CD14-positive monocyte (primary cell): Measurements from ENCODE around the gene ANTXR2. TPM values are rescaled to one million over a fixed set of nuclear protein-coding genes. Genes with fewer than 3 reads are reported as not detected.

Experiments
- DNase-seq, 3 donors: peaks; one replicate each; pipeline ENCODE4 v3.0.0-alpha.2; 2011 to 2022
- H2AFZ ChIP-seq: 2 replicates; pipeline ENCODE4 v1.6.0; 2012; ENCODE audit warnings: mild to moderate bottlenecking, low read depth, low read length, inconsistent platforms; ENCODE audit not compliant: insufficient read depth, poor library complexity, severe bottlenecking
- H3K27ac ChIP-seq, 2 donors: 1 replicate in 1 of 2; 2 replicates in 1 of 2; pipeline ENCODE4 v1.5.1; 2012 to 2013; ENCODE audit warnings: low read length in 2 of 2, control low read depth in 1 of 2, inconsistent platforms in 1 of 2, low read depth in 1 of 2, mild to moderate bottlenecking in 1 of 2
- H3K27me3 ChIP-seq, 2 donors: one replicate each; pipeline versions ENCODE4 v1.6.0 to v1.6.1; 2011 to 2013; ENCODE audit warnings: low read length in 2 of 2; ENCODE audit not compliant: control insufficient read depth in 2 of 2, insufficient read depth in 2 of 2
- H3K36me3 ChIP-seq, 2 donors: replicated peaks in 1 of 2; 1 replicate in 1 of 2; 2 replicates in 1 of 2; pipeline versions ENCODE4 v1.5.1 to v1.6.1; 2012 to 2013; ENCODE audit warnings: low read length in 2 of 2, control low read depth in 1 of 2, inconsistent platforms in 1 of 2, mild to moderate bottlenecking in 1 of 2; ENCODE audit not compliant: insufficient read depth in 2 of 2, control insufficient read depth in 1 of 2
- H3K4me1 ChIP-seq, 2 donors: 1 replicate in 1 of 2; 2 replicates in 1 of 2; pipeline versions ENCODE4 v1.5.1 to v1.6.1; 2012 to 2013; ENCODE audit warnings: low read length in 2 of 2, control low read depth in 1 of 2, inconsistent platforms in 1 of 2, mild to moderate bottlenecking in 1 of 2, moderate library complexity in 1 of 2; ENCODE audit not compliant: insufficient read depth in 2 of 2, control insufficient read depth in 1 of 2
- H3K4me2 ChIP-seq: replicated peaks from 2 replicates; pipeline ENCODE3; 2012; ENCODE audit warnings: low read length, moderate library complexity, mild to moderate bottlenecking; ENCODE audit not compliant: poor library complexity, severe bottlenecking; ENCODE audit errors: extremely low read depth
- H3K4me3 ChIP-seq, 3 experiments: fragments of 200-600 bp in 1 of 3; sonication (generic) in 1 of 3; replicated peaks in 1 of 3; 1 replicate in 2 of 3; 2 replicates in 1 of 3; pipeline ENCODE4 v1.5.1; 2011 to 2013; ENCODE audit warnings: low read length in 3 of 3, mild to moderate bottlenecking in 3 of 3, control low read depth in 2 of 3, low read depth in 2 of 3, inconsistent platforms in 1 of 3, moderate library complexity in 1 of 3
- H3K79me2 ChIP-seq: 2 replicates; pipeline ENCODE4 v1.6.0; 2012; ENCODE audit warnings: mild to moderate bottlenecking, control low read depth, inconsistent platforms, low read length, moderate library complexity; ENCODE audit not compliant: insufficient read depth
- H3K9ac ChIP-seq: 2 replicates; pipeline ENCODE4 v1.6.0; 2017; ENCODE audit warnings: low read length, mild to moderate bottlenecking; ENCODE audit not compliant: insufficient read depth, poor library complexity, severe bottlenecking
- H3K9me3 ChIP-seq, 2 donors: replicated peaks in 1 of 2; 1 replicate in 1 of 2; 2 replicates in 1 of 2; pipeline versions ENCODE4 v1.5.1 to v1.6.1; 2012 to 2013; ENCODE audit warnings: low read length in 2 of 2, control low read depth in 1 of 2; ENCODE audit not compliant: control insufficient read depth in 1 of 2, insufficient read depth in 1 of 2
- H4K20me1 ChIP-seq: 2 replicates; pipeline ENCODE4 v1.6.0; 2012; ENCODE audit warnings: mild to moderate bottlenecking, low read length, control low read depth, moderate library complexity; ENCODE audit not compliant: insufficient read depth
- H3K27ac Mint-ChIP-seq, 7 donors: one replicate each; pipeline ENCODE4 v1.8.0; 2020; ENCODE audit warnings: mild to moderate bottlenecking in 7 of 7, mixed read lengths in 7 of 7, moderate library complexity in 6 of 7, inconsistent platforms in 2 of 7
- H3K27me3 Mint-ChIP-seq, 3 donors: one replicate each; pipeline ENCODE4 v1.8.0; 2021 to 2022; ENCODE audit warnings: low read depth in 3 of 3, mild to moderate bottlenecking in 3 of 3, mixed read lengths in 3 of 3, moderate library complexity in 3 of 3, inconsistent platforms in 1 of 3
- H3K36me3 Mint-ChIP-seq, 2 donors: one replicate each; pipeline ENCODE4 v1.8.0; 2020; ENCODE audit warnings: mixed read lengths in 2 of 2, inconsistent platforms in 1 of 2, mild to moderate bottlenecking in 1 of 2
- H3K4me1 Mint-ChIP-seq: one replicate; pipeline ENCODE4 v1.8.0; 2020; ENCODE audit warnings: mild to moderate bottlenecking, mixed read lengths
- H3K4me3 Mint-ChIP-seq, 2 donors: one replicate each; pipeline ENCODE4 v1.8.0; 2020; ENCODE audit warnings: mild to moderate bottlenecking in 2 of 2, mixed read lengths in 2 of 2, moderate library complexity in 1 of 2
- H3K9me3 Mint-ChIP-seq, 7 donors: one replicate each; pipeline ENCODE4 v1.8.0; 2020 to 2022; ENCODE audit warnings: mixed read lengths in 7 of 7, mild to moderate bottlenecking in 6 of 7, moderate library complexity in 6 of 7, inconsistent platforms in 2 of 7
- CTCF ChIP-seq: fragments of 200-600 bp; IDR thresholded peaks from one replicate; pipeline ENCODE4 v1.8.0; 2022; ENCODE audit warnings: antibody characterized with exemption, mild to moderate bottlenecking
- WGBS: methylation state at CpG from one replicate; pipeline ENCODE4 v1.1.5; 2013; ENCODE audit warnings: missing lambda C conversion rate; ENCODE audit not compliant: insufficient coverage; 5-methylcytosine and 5-hydroxymethylcytosine counted together
- intact Hi-C, 2 donors: fragments of 100-400 bp; cut with micrococcal nuclease; formaldehyde crosslinking; loops; one replicate each; pipeline versions ENCODE4 v1.15.0 to v1.15.1; 2023
- polyA plus RNA-seq, 3 donors: library from polyadenylated mRNA; depleted of rRNA in 1 of 3; unstranded in 2 of 3; stranded (reverse) in 1 of 3; fragments of 300-500 nt in 2 of 3; fragments of >200 nt in 1 of 3; fragmentation: Illumina TruSeq in 2 of 3; gene quantifications; 1 replicate in 2 of 3; 2 replicates in 1 of 3; pipeline ENCODE4 v1.2.3, GENCODE V29; 2012 to 2021

Gene ANTXR2
- polyA plus RNA-seq, 3 donors: 15.4 to 69.6 (median 59.2) TPM

- Histone ChIP-seq H3K4me2 (no peak overlapping the region), H3K4me1 (no peaks in the 10 kb centered on the region), H2AFZ (no peak overlapping the region), H3K9me3 (no peaks in the 10 kb centered on the region), H4K20me1 (peaks cover 29% of the 10 kb centered on the region), H3K36me3 (peaks cover 49 to 84% of the 10 kb centered on the region in 2 donors), H3K9ac (no peak overlapping the region), H3K27me3 (no peaks in the 10 kb centered on the region), H3K4me3 (no peak overlapping the region), H3K79me2 (peaks cover 39% of the 10 kb centered on the region), H3K27ac (no peak overlapping the region)
- no peak overlapping the region for H3K27ac Mint-ChIP-seq
- DNase-seq: no peak
- H3K27me3 Mint-ChIP-seq: peaks cover 0 to 2% (median 0%) of the 10 kb centered on the region in 3 donors
- peaks cover 66 to 76% of the 10 kb centered on the region in 2 donors for H3K36me3 Mint-ChIP-seq
- peaks cover 8% of the 10 kb centered on the region for H3K4me1 Mint-ChIP-seq
- intact Hi-C loops: no loop called here
- no peak overlapping the region for H3K4me3 Mint-ChIP-seq
- TF ChIP-seq CTCF: no peak
- H3K9me3 Mint-ChIP-seq: no peaks in the 10 kb centered on the region
Measured at GRCh38 chr4:80045786-80046185, 27.2 kb downstream of the ANTXR2 start.

GRCh38 chr4:80043541-80043940, 29.5 kb downstream of the ANTXR2 start:
- Mint-ChIP-seq H3K9me3 (no peaks in the 10 kb centered on the region), H3K27me3 (peaks cover 0 to 2% (median 0%) of the 10 kb centered on the region in 3 donors), H3K4me1 (peaks cover 4% of the 10 kb centered on the region), H3K36me3 (peaks cover 61 to 70% of the 10 kb centered on the region in 2 donors), H3K27ac (no peak overlapping the region), H3K4me3 (no peak overlapping the region)
- Histone ChIP-seq H3K36me3 (peaks cover 46 to 83% of the 10 kb centered on the region in 2 donors), H3K79me2 (peaks cover 29% of the 10 kb centered on the region), H3K9me3 (no peaks in the 10 kb centered on the region), H3K27me3 (no peaks in the 10 kb centered on the region), H2AFZ (no peak overlapping the region), H3K9ac (no peak overlapping the region), H3K4me3 (no peak overlapping the region), H3K4me1 (no peaks in the 10 kb centered on the region), H4K20me1 (peaks cover 33% of the 10 kb centered on the region), H3K4me2 (no peak overlapping the region), H3K27ac (no peak overlapping the region)
- DNase-seq: no peak
- TF ChIP-seq CTCF: no peak
- intact Hi-C loops: no loop called here
- 100% methylated on average over 1 of the region's 3 CpGs for WGBS
